GM18909 (cell line): Measurements from ENCODE around the gene GALNT10.

ENCODE experiments used
- ATAC-seq: cut with Tn5 transposase; IDR thresholded peaks from one replicate; pipeline ENCODE4 v1.9.1; 2021; ENCODE audit warnings: mild to moderate bottlenecking; ENCODE audit not compliant: unreplicated experiment, poor library complexity

The GALNT10 gene

GRCh38 chr5:154201108-154201769 lies 10.7 kb downstream of the GALNT10 start:
- ATAC-seq: no peak

- peak; percentile 93 for ATAC-seq
Measured at GRCh38 chr5:154202379-154203260, 12.1 kb downstream of the GALNT10 start.

GRCh38 chr5:154203798-154204578 lies 13.5 kb downstream of the GALNT10 start:
- ATAC-seq: no peak

- ATAC-seq: no peak
Measured at GRCh38 chr5:154205441-154206117, 15.0 kb downstream of the GALNT10 start.

- ATAC-seq: no peak
Measured at GRCh38 chr5:154206311-154206710, 15.8 kb downstream of the GALNT10 start.

GRCh38 chr5:154207204-154207603 lies 16.7 kb downstream of the GALNT10 start:
- no peak for ATAC-seq

- no peak for ATAC-seq
Measured at GRCh38 chr5:154209591-154210081, 19.1 kb downstream of the GALNT10 start.

GRCh38 chr5:154210163-154210562 lies 19.6 kb downstream of the GALNT10 start:
- no peak for ATAC-seq

- ATAC-seq: no peak
Measured at GRCh38 chr5:154211641-154212390, 21.3 kb downstream of the GALNT10 start.

GRCh38 chr5:154213592-154213991 lies 23.1 kb downstream of the GALNT10 start:
- ATAC-seq: no peak

- peak; percentile 80 for ATAC-seq
Measured at GRCh38 chr5:154214371-154215106, 24.0 kb downstream of the GALNT10 start.

GRCh38 chr5:154215571-154216325 lies 25.2 kb downstream of the GALNT10 start:
- no peak for ATAC-seq

- no peak for ATAC-seq
Measured at GRCh38 chr5:154217462-154217861, 26.9 kb downstream of the GALNT10 start.

GRCh38 chr5:154218786-154219185 lies 28.3 kb downstream of the GALNT10 start:
- no peak for ATAC-seq

- ATAC-seq: no peak
Measured at GRCh38 chr5:154220625-154221024, 30.1 kb downstream of the GALNT10 start.

- peak; percentile 57 for ATAC-seq
Measured at GRCh38 chr5:154221371-154221896, 30.9 kb downstream of the GALNT10 start.

GRCh38 chr5:154222414-154222813 lies 31.9 kb downstream of the GALNT10 start:
- no peak for ATAC-seq

GRCh38 chr5:154223320-154223719 lies 32.8 kb downstream of the GALNT10 start:
- ATAC-seq: no peak
